AG09309 (cell line): ENCODE measurements around the gene NFKB1.

Experiments used
- DNase-seq: peaks from one replicate; pipeline ENCODE4 v3.0.0-alpha.2; 2010; ENCODE audit warnings: low read depth
- H3K4me3 ChIP-seq: 2 replicates; pipeline ENCODE4 v1.5.1; 2011; ENCODE audit warnings: mild to moderate bottlenecking, low read depth, low read length, moderate library complexity; ENCODE audit not compliant: control insufficient read depth
- TF ChIP-seq, protein P1 (sequence below): IDR thresholded peaks from 2 replicates; pipeline ENCODE4 v1.5.1; 2011; ENCODE audit warnings: mild to moderate bottlenecking, low read depth, low read length, inconsistent platforms; ENCODE audit not compliant: insufficient read depth, control insufficient read depth; ENCODE audit errors: missing control alignments

Gene NFKB1

DNA sequence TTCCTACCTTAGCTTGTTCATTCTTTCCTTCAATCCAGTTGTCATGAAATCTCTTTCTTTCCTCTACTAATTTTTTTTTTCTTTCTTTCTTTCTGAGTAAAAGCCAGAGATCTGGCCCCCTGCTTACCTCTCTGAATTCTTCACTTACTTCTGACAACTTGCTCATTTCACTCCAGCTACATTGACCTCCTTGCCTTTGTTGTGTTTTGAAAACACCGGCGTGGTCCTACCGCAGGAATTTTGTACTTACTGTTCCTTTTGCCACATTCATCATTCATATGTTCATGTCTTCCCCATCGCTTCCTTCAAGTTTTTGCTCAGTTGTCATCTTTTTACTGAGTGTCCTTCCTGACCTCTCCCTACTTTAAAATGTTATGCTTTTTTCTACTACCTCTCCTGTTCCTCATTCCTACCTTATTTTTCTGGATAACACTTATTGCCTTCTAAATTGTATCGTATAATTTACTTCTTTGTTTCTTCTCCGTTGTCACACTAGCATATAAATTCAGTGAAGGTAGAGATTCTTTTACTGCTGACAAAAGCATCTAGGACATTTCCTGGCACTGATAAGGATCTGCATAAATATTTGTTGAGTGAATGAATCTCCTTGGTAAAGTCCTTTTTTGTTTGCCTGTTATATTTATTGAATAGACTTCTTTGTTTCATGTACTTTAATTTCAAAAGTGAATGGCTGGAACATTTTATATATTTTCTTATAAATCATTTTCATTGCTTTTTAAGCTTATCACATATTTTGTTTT lies 74.4 kb downstream of the NFKB1 start:
- no peak overlapping the region for H3K4me3 ChIP-seq
- TF ChIP-seq, protein P1, sequence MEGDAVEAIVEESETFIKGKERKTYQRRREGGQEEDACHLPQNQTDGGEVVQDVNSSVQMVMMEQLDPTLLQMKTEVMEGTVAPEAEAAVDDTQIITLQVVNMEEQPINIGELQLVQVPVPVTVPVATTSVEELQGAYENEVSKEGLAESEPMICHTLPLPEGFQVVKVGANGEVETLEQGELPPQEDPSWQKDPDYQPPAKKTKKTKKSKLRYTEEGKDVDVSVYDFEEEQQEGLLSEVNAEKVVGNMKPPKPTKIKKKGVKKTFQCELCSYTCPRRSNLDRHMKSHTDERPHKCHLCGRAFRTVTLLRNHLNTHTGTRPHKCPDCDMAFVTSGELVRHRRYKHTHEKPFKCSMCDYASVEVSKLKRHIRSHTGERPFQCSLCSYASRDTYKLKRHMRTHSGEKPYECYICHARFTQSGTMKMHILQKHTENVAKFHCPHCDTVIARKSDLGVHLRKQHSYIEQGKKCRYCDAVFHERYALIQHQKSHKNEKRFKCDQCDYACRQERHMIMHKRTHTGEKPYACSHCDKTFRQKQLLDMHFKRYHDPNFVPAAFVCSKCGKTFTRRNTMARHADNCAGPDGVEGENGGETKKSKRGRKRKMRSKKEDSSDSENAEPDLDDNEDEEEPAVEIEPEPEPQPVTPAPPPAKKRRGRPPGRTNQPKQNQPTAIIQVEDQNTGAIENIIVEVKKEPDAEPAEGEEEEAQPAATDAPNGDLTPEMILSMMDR: no peak
- DNase-seq: no peak

DNA sequence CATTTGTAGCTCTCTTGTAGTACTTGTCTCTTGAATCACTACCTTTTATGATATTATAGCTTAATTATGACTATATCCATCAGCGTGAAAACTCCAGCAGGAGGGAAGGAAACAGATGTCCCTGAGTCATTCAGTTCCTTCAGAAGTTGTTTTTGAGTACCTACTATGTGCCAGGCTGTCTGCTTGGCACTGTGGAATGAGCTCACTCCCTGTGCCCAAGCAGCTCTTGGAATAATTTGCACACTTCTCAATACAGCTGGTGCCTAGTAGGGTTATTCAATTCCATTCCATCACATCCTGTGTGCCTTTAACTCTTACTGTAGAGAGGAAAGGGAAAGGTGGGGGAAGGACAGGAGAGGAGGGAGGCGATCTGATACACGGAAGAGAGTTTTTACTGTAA lies 77.1 kb downstream of the NFKB1 start:
- H3K4me3 ChIP-seq: no peak overlapping the region
- TF ChIP-seq, protein P1: no peak
- DNase-seq: no peak

DNA sequence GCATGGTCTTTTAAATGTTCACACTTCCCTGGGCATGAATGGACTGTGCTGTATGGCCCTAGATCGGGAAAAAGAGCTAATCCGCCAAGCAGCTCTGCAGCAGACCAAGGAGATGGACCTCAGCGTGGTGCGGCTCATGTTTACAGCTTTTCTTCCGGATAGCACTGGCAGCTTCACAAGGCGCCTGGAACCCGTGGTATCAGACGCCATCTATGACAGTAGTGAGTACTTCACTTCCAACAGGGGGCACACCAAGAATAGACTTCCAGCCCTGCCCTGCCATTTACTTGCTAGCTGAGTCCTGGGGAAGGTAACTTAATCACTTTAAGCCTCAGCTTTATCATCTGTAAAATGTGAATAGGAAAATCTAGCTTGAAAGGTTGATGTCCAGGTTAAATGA lies 77.7 kb downstream of the NFKB1 start:
- DNase-seq: no peak
- TF ChIP-seq, protein P1: no peak
- H3K4me3 ChIP-seq: no peak overlapping the region

DNA sequence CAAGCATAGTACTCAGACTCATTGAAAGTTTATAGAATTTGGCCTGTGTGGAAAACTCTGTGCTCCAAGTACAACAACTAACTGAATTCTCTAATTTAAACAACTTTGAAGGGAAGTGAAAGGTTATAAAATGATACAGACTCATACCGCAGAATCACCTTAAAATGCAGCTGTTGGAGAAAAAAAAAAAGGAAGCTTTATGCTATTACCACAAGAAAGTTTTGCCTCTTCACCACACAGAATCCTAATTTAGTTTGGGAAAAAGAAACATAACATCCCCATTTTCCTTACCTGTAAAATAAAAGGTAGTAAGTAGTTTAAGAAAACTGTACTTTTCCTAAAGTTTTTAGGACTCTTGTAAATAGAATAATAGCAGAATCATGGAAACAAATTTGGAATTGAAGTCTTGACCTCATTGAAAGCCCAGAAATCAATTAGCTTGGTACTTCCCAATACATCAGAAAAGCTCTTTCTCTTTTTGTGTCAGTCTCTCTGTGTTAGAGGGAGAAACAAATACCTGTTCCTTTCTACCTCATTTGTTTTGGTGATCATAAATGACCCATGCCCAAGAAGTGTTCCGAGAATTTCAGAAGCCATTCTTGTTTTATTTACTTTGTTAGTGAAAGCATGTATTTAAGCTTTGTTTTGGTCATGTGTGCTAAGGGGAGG lies 78.8 kb downstream of the NFKB1 start:
- TF ChIP-seq, protein P1: no peak
- no peak overlapping the region for H3K4me3 ChIP-seq
- no peak for DNase-seq

DNA sequence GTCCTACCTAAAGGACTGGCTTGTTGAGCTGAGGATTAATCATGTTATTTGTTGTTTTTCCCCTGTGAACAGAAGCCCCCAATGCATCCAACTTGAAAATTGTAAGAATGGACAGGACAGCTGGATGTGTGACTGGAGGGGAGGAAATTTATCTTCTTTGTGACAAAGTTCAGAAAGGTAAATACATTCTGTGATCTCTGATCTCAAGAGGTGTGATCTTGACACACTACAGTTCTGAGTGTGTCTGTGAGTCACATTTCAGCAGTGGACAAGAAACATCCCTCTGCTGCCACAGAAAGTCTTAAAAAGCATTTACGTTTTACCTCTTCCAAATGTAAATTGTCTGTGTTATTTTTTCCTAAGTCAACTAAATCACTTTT lies 79.3 kb downstream of the NFKB1 start:
- no peak overlapping the region for H3K4me3 ChIP-seq
- TF ChIP-seq, protein P1: no peak
- no peak for DNase-seq

DNA sequence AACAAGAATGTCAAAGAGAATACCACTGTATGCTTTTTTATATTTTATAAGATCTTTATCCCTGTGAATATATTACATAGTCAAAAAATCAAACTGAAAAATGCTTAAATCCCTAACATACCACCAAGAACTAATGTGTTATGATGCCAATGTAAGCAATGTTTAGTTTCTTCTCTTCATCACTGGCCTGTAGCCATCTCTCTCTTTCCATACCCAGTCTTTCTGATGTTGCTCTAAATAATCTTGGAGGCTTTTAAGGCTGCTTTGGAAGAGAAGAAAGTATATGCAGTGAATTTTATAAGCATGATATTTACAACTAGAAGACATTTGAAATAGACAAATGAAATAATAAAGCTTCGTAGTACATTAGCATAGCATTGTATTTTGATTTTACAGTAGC lies 82.9 kb downstream of the NFKB1 start:
- no peak overlapping the region for H3K4me3 ChIP-seq
- TF ChIP-seq, protein P1: no peak
- no peak for DNase-seq
